ENCODE data around the gene NOSIP. TPM values are rescaled to one million over a fixed set of nuclear protein-coding genes. Genes with fewer than 3 reads are reported as not detected.

NOSIP gene
- total RNA-seq, 1 experiment from 2014 or later: 68.5 TPM

- DNase-seq: no peak
- no peak overlapping the region for H3K4me2 ChIP-seq (ENCODE audit: low read depth, low read length, poor library complexity, severe bottlenecking)
Observed at GRCh38 chr19:49524812-49525455, 55.4 kb downstream of the NOSIP start.

GRCh38 chr19:49520705-49521319 is 59.5 kb downstream of the NOSIP start:
- H3K27me3 ChIP-seq (ENCODE audit: low read length): no peaks in the 10 kb centered on the region
- H3K4me1 ChIP-seq (ENCODE audit: low read length): no peaks in the 10 kb centered on the region
- H2AFZ ChIP-seq (ENCODE audit: low read length): no peak overlapping the region
- no peaks in the 10 kb centered on the region for H3K36me3 ChIP-seq (ENCODE audit: insufficient read depth, low read length)
- H3K9me3 ChIP-seq (ENCODE audit: low read length): no peaks in the 10 kb centered on the region
- no peak overlapping the region for H3K4me2 ChIP-seq (ENCODE audit: low read depth, low read length, poor library complexity, severe bottlenecking)
- no peak overlapping the region for H3K4me3 ChIP-seq (ENCODE audit: low read length)
- H3K9me2 ChIP-seq (replicated peaks; ENCODE audit: insufficient read depth, low read length): no peaks in the 10 kb centered on the region
- H3K79me2 ChIP-seq (ENCODE audit: low read length): no peaks in the 10 kb centered on the region
- no peak overlapping the region for H3K27ac ChIP-seq (ENCODE audit: low read length)
- H4K20me1 ChIP-seq (ENCODE audit: insufficient read depth, low read depth, low read length): no peaks in the 10 kb centered on the region
- DNase-seq: no peak
- H3K9ac ChIP-seq (ENCODE audit: low read length): no peak overlapping the region

More at GRCh38 chr19:49524812-49525455, 55.4 kb downstream of the NOSIP start:
- Histone ChIP-seq H3K4me3 (ENCODE audit: low read length) (no peak overlapping the region), H3K36me3 (ENCODE audit: insufficient read depth, low read length) (no peaks in the 10 kb centered on the region), H3K27ac (ENCODE audit: low read length) (no peak overlapping the region), H3K9me3 (ENCODE audit: low read length) (no peaks in the 10 kb centered on the region), H3K9me2 (replicated peaks; ENCODE audit: insufficient read depth, low read length) (no peaks in the 10 kb centered on the region), H3K27me3 (ENCODE audit: low read length) (no peaks in the 10 kb centered on the region), H3K4me1 (ENCODE audit: low read length) (no peaks in the 10 kb centered on the region), H3K79me2 (ENCODE audit: low read length) (no peaks in the 10 kb centered on the region), H2AFZ (ENCODE audit: low read length) (no peak overlapping the region), H4K20me1 (ENCODE audit: insufficient read depth, low read depth, low read length) (no peaks in the 10 kb centered on the region), H3K9ac (ENCODE audit: low read length) (no peak overlapping the region)

- no peaks in the 10 kb centered on the region for H3K27me3 ChIP-seq (ENCODE audit: low read length)
- no peak overlapping the region for H2AFZ ChIP-seq (ENCODE audit: low read length)
- H3K9me2 ChIP-seq (replicated peaks; ENCODE audit: insufficient read depth, low read length): no peaks in the 10 kb centered on the region
- no peak overlapping the region for H3K4me3 ChIP-seq (ENCODE audit: low read length)
- H3K36me3 ChIP-seq (ENCODE audit: insufficient read depth, low read length): no peaks in the 10 kb centered on the region
- H3K4me2 ChIP-seq (ENCODE audit: low read depth, low read length, poor library complexity, severe bottlenecking): no peak overlapping the region
- H3K4me1 ChIP-seq (ENCODE audit: low read length): peaks cover 5% of the 10 kb centered on the region
- H3K79me2 ChIP-seq (ENCODE audit: low read length): no peaks in the 10 kb centered on the region
- H3K9ac ChIP-seq (ENCODE audit: low read length): no peak overlapping the region
- no peaks in the 10 kb centered on the region for H3K9me3 ChIP-seq (ENCODE audit: low read length)
- H4K20me1 ChIP-seq (ENCODE audit: insufficient read depth, low read depth, low read length): no peaks in the 10 kb centered on the region
- DNase-seq: no peak
- H3K27ac ChIP-seq (ENCODE audit: low read length): no peak overlapping the region
Observed at GRCh38 chr19:49518033-49518432, 62.3 kb downstream of the NOSIP start.

DNA sequence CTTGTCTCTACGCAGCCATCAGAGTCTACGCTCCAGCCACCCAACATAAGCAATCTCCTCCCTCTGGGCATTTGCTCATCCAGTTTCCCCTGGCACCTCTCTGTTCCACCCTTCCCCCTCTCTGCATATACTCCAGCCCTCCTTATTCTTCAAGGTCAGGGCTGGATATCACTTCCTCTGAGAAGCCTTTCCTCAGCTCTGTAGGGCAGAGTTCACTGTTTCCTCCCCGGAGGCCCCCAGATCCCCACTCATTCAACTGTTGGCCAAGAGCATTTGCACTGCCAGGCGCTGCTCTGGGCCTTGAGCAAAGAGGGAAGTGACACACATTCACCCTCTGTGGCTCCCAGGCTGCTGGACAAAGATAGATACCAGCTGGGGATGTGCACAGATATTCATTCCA is 64.6 kb downstream of the NOSIP start:
- Histone ChIP-seq H3K9me3 (ENCODE audit: low read length) (no peaks in the 10 kb centered on the region), H3K36me3 (ENCODE audit: insufficient read depth, low read length) (no peaks in the 10 kb centered on the region), H3K4me3 (ENCODE audit: low read length) (no peak overlapping the region), H4K20me1 (ENCODE audit: insufficient read depth, low read depth, low read length) (no peaks in the 10 kb centered on the region), H3K9ac (ENCODE audit: low read length) (no peak overlapping the region), H3K27ac (ENCODE audit: low read length) (no peak overlapping the region), H3K4me2 (ENCODE audit: low read depth, low read length, poor library complexity, severe bottlenecking) (no peak overlapping the region), H2AFZ (ENCODE audit: low read length) (no peak overlapping the region), H3K27me3 (ENCODE audit: low read length) (no peaks in the 10 kb centered on the region), H3K79me2 (ENCODE audit: low read length) (no peaks in the 10 kb centered on the region), H3K9me2 (replicated peaks; ENCODE audit: insufficient read depth, low read length) (no peaks in the 10 kb centered on the region), H3K4me1 (ENCODE audit: low read length) (peaks cover 10% of the 10 kb centered on the region)
- DNase-seq: no peak

- Histone ChIP-seq H3K27ac (ENCODE audit: low read length) (no peak overlapping the region), H3K9ac (ENCODE audit: low read length) (no peak overlapping the region), H3K4me3 (ENCODE audit: low read length) (no peak overlapping the region), H2AFZ (ENCODE audit: low read length) (no peak overlapping the region), H3K36me3 (ENCODE audit: insufficient read depth, low read length) (no peaks in the 10 kb centered on the region), H3K9me2 (replicated peaks; ENCODE audit: insufficient read depth, low read length) (no peaks in the 10 kb centered on the region), H3K79me2 (ENCODE audit: low read length) (no peaks in the 10 kb centered on the region), H3K4me2 (ENCODE audit: low read depth, low read length, poor library complexity, severe bottlenecking) (no peak overlapping the region), H3K9me3 (ENCODE audit: low read length) (no peaks in the 10 kb centered on the region), H3K4me1 (ENCODE audit: low read length) (peaks cover 10% of the 10 kb centered on the region), H3K27me3 (ENCODE audit: low read length) (no peaks in the 10 kb centered on the region), H4K20me1 (ENCODE audit: insufficient read depth, low read depth, low read length) (no peaks in the 10 kb centered on the region)
- no peak for DNase-seq
Observed at GRCh38 chr19:49514151-49514550, 66.2 kb downstream of the NOSIP start.

DNA sequence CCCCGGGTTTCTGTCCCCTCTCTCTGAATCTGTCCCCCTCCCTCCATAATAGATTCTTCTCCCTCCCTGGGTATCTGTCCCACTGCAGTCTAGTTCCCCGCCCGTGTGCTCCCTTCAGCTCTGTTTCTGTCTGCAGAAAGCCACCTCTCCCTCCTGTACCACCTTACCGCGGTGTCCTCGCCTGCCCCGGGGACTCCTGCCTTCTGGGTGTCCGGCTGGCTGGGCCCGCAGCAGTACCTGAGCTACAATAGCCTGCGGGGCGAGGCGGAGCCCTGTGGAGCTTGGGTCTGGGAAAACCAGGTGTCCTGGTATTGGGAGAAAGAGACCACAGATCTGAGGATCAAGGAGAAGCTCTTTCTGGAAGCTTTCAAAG is 66.6 kb downstream of the NOSIP start:
- Histone ChIP-seq H2AFZ (ENCODE audit: low read length) (no peak overlapping the region), H3K4me3 (ENCODE audit: low read length) (no peak overlapping the region; the same call in 1 of the 2 replicates), H3K9me3 (ENCODE audit: low read length) (no peaks in the 10 kb centered on the region), H3K4me2 (ENCODE audit: low read depth, low read length, poor library complexity, severe bottlenecking) (peak overlapping the region; percentile 76), H3K36me3 (ENCODE audit: insufficient read depth, low read length) (no peaks in the 10 kb centered on the region), H3K27me3 (ENCODE audit: low read length) (no peaks in the 10 kb centered on the region), H3K79me2 (ENCODE audit: low read length) (no peaks in the 10 kb centered on the region), H4K20me1 (ENCODE audit: insufficient read depth, low read depth, low read length) (no peaks in the 10 kb centered on the region), H3K9me2 (replicated peaks; ENCODE audit: insufficient read depth, low read length) (no peaks in the 10 kb centered on the region), H3K9ac (ENCODE audit: low read length) (peak overlapping the region; percentile 60), H3K27ac (ENCODE audit: low read length) (no peak overlapping the region), H3K4me1 (ENCODE audit: low read length) (peaks cover 10% of the 10 kb centered on the region)
- no peak for DNase-seq

- no peak overlapping the region for H3K27ac ChIP-seq (ENCODE audit: low read length)
Observed at GRCh38 chr19:49512970-49513745, 67.2 kb downstream of the NOSIP start.

GRCh38 chr19:49507803-49508494 is 72.4 kb downstream of the NOSIP start:
- no peak overlapping the region for H3K27ac ChIP-seq (ENCODE audit: low read length)

More at GRCh38 chr19:49512970-49513745, 67.2 kb downstream of the NOSIP start:
- peak overlapping the region; percentile 60 for H3K9ac ChIP-seq (ENCODE audit: low read length)
- H3K9me3 ChIP-seq (ENCODE audit: low read length): no peaks in the 10 kb centered on the region
- H2AFZ ChIP-seq (ENCODE audit: low read length): peak overlapping the region; percentile 83; the same call in 1 of the 2 replicates
- peak overlapping the region; percentile 76 for H3K4me2 ChIP-seq (ENCODE audit: low read depth, low read length, poor library complexity, severe bottlenecking)
- no peaks in the 10 kb centered on the region for H4K20me1 ChIP-seq (ENCODE audit: insufficient read depth, low read depth, low read length)
- DNase-seq: peak; percentile 64
- no peaks in the 10 kb centered on the region for H3K27me3 ChIP-seq (ENCODE audit: low read length)
- H3K4me3 ChIP-seq (ENCODE audit: low read length): peak overlapping the region; percentile 64
- H3K79me2 ChIP-seq (ENCODE audit: low read length): no peaks in the 10 kb centered on the region
- H3K9me2 ChIP-seq (replicated peaks; ENCODE audit: insufficient read depth, low read length): no peaks in the 10 kb centered on the region
- H3K4me1 ChIP-seq (ENCODE audit: low read length): peaks cover 11% of the 10 kb centered on the region
- H3K36me3 ChIP-seq (ENCODE audit: insufficient read depth, low read length): no peaks in the 10 kb centered on the region

More at GRCh38 chr19:49507803-49508494, 72.4 kb downstream of the NOSIP start:
- H3K27me3 ChIP-seq (ENCODE audit: low read length): no peaks in the 10 kb centered on the region
- H3K36me3 ChIP-seq (ENCODE audit: insufficient read depth, low read length): no peaks in the 10 kb centered on the region
- H3K4me3 ChIP-seq (ENCODE audit: low read length): no peak overlapping the region
- H3K9me2 ChIP-seq (replicated peaks; ENCODE audit: insufficient read depth, low read length): no peaks in the 10 kb centered on the region
- H3K9ac ChIP-seq (ENCODE audit: low read length): 0 out of 2 replicates have a peak overlapping the region, but pooled peaks have one; percentile 0
- no peaks in the 10 kb centered on the region for H3K9me3 ChIP-seq (ENCODE audit: low read length)
- peak; percentile 79 for DNase-seq
- peaks cover 24% of the 10 kb centered on the region for H3K4me1 ChIP-seq (ENCODE audit: low read length)
- no peak overlapping the region for H2AFZ ChIP-seq (ENCODE audit: low read length)
- no peak overlapping the region for H3K4me2 ChIP-seq (ENCODE audit: low read depth, low read length, poor library complexity, severe bottlenecking)
- no peaks in the 10 kb centered on the region for H3K79me2 ChIP-seq (ENCODE audit: low read length)
- H4K20me1 ChIP-seq (ENCODE audit: insufficient read depth, low read depth, low read length): no peaks in the 10 kb centered on the region

Measured in Karpas-422 (cell line).